MM.1S (cell line): Measurements from ENCODE around the gene PAK1.

Source experiments
- EZH2 ChIP-seq: fragments of 300-600 bp; sonication (generic); optimal IDR thresholded peaks from 2 replicates; pipeline ENCODE3; 2017; ENCODE audit warnings: low read depth, mild to moderate bottlenecking, antibody characterized with exemption, low read length, mixed read lengths
- EZH2phosphoT487 ChIP-seq: fragments of 300-600 bp; sonication (generic); IDR thresholded peaks from 2 replicates; pipeline ENCODE4 v1.6.1; 2018; ENCODE audit warnings: antibody characterized with exemption, low read length
- TF ChIP-seq, protein P1 (sequence below): fragments of 300-600 bp; sonication (generic); IDR thresholded peaks from 2 replicates; pipeline ENCODE4 v1.5.1; 2016; ENCODE audit warnings: antibody characterized with exemption, low read length, mixed read lengths

DNA sequence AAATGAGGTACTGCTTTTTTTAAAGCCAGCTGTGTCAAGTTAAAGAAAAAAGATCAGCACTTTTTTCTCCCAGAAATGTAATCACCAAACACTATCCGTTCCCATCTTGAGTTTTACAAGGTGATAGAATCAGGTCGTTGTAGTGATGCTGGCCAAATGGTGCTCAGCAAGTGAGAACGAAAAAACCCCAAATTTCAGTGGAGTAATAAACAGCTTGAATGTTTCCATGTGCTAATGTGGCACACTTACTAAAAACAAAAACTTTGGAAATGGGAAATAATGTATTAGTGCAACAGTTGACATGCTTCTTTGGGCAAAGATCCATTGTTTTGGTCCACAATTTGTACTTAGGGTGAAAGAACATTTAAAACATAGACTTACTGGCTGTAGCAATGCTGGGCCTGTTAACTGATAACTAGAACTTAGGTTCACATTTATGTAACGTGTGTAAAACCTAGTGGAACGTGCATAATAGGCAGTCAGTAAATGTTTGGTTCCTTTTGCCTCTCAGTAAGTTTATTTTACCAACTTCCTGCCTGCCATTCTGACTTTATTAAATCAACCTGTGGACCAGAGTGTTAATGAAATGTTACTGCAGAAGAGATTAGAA is 157.1 kb downstream of the PAK1 start:
- TF ChIP-seq, protein P1, sequence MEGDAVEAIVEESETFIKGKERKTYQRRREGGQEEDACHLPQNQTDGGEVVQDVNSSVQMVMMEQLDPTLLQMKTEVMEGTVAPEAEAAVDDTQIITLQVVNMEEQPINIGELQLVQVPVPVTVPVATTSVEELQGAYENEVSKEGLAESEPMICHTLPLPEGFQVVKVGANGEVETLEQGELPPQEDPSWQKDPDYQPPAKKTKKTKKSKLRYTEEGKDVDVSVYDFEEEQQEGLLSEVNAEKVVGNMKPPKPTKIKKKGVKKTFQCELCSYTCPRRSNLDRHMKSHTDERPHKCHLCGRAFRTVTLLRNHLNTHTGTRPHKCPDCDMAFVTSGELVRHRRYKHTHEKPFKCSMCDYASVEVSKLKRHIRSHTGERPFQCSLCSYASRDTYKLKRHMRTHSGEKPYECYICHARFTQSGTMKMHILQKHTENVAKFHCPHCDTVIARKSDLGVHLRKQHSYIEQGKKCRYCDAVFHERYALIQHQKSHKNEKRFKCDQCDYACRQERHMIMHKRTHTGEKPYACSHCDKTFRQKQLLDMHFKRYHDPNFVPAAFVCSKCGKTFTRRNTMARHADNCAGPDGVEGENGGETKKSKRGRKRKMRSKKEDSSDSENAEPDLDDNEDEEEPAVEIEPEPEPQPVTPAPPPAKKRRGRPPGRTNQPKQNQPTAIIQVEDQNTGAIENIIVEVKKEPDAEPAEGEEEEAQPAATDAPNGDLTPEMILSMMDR, result no peak
- TF ChIP-seq EZH2, result no peak
- TF ChIP-seq EZH2phosphoT487, result no peak
